HepG2 (cell line): ENCODE measurements around the gene NDUFB3. TPM values are rescaled to one million over a fixed set of nuclear protein-coding genes. Genes with fewer than 3 reads are reported as not detected.

Source experiments
- ATF2 ChIP-seq: sonication (generic); formaldehyde crosslinking; IDR thresholded peaks from 2 replicates; pipeline ENCODE4 v1.4.0; 2020; ENCODE audit warnings: missing genetic modification reagents
- ATF5 ChIP-seq: sonication (generic); formaldehyde crosslinking; IDR thresholded peaks from 2 replicates; pipeline ENCODE4 v1.4.0; 2020; ENCODE audit warnings: mild to moderate bottlenecking, low read depth, missing genetic modification reagents
- CEBPB ChIP-seq: IDR thresholded peaks from 2 replicates; pipeline ENCODE4 v1.6.1; 2011; ENCODE audit warnings: low read depth, low read length, improper control_type of control experiment, borderline replicate concordance
- FOSL2 ChIP-seq: sonication (generic); formaldehyde crosslinking; IDR thresholded peaks from 2 replicates; pipeline ENCODE4 v1.4.0; 2020; ENCODE audit warnings: missing genetic modification reagents
- KLF11 ChIP-seq: IDR thresholded peaks from 2 replicates; pipeline ENCODE4 v1.6.1; 2016; ENCODE audit warnings: missing compliant biosample characterization
- MAFK ChIP-seq, 2 experiments: IDR thresholded peaks in 1 of 2; conservative IDR thresholded peaks in 1 of 2; 2 replicates each; pipeline ENCODE4 v1.6.1; 2011; ENCODE audit warnings: improper control_type of control experiment in 2 of 2, low read length in 2 of 2
- MATR3 ChIP-seq: sonication (generic); formaldehyde crosslinking; IDR thresholded peaks from 2 replicates; pipeline ENCODE4 v1.4.0; 2020; ENCODE audit warnings: missing genetic modification reagents
- MBD4 ChIP-seq: IDR thresholded peaks from 2 replicates; pipeline ENCODE4 v1.6.1; 2012; ENCODE audit warnings: low read length, inconsistent platforms, borderline replicate concordance
- NFE2L1 ChIP-seq: sonication (generic); formaldehyde crosslinking; IDR thresholded peaks from 2 replicates; pipeline ENCODE4 v1.4.0; 2020; ENCODE audit warnings: missing genetic modification reagents, mild to moderate bottlenecking, borderline replicate concordance
- RFXAP ChIP-seq: sonication (generic); formaldehyde crosslinking; IDR thresholded peaks from 2 replicates; pipeline ENCODE4 v1.4.0; 2020; ENCODE audit warnings: missing genetic modification reagents, borderline replicate concordance
- SIN3A ChIP-seq: IDR thresholded peaks from 2 replicates; pipeline ENCODE4 v1.6.1; 2011; ENCODE audit warnings: low read depth, mild to moderate bottlenecking, control low read depth, low read length, borderline replicate concordance
- SMAD1 ChIP-seq: sonication (generic); formaldehyde crosslinking; IDR thresholded peaks from 2 replicates; pipeline ENCODE4 v1.4.0; 2020; ENCODE audit warnings: missing genetic modification reagents, low read depth, mild to moderate bottlenecking, borderline replicate concordance
- STAT5B ChIP-seq: sonication (generic); formaldehyde crosslinking; IDR thresholded peaks from 2 replicates; pipeline ENCODE4 v1.4.0; 2020; ENCODE audit warnings: missing genetic modification reagents
- TCF7 ChIP-seq: sonication (generic); IDR thresholded peaks from 2 replicates; pipeline ENCODE4 v1.6.1; 2016; ENCODE audit warnings: antibody characterized with exemption, low read depth
- TSC22D2 ChIP-seq: sonication (generic); formaldehyde crosslinking; IDR thresholded peaks from 2 replicates; pipeline ENCODE4 v1.5.1; 2020; ENCODE audit warnings: missing genetic modification reagents, mild to moderate bottlenecking, borderline replicate concordance
- ZBTB1 ChIP-seq: sonication (generic); formaldehyde crosslinking; IDR thresholded peaks from 2 replicates; pipeline ENCODE4 v1.4.0; 2020; ENCODE audit warnings: missing genetic modification reagents, borderline replicate concordance
- ZBTB3 ChIP-seq: sonication (generic); formaldehyde crosslinking; IDR thresholded peaks from 2 replicates; pipeline ENCODE4 v1.4.0; 2020; ENCODE audit warnings: low read depth, mild to moderate bottlenecking, moderate library complexity, missing genetic modification reagents, borderline replicate concordance
- ZC3H4 ChIP-seq: sonication (generic); formaldehyde crosslinking; IDR thresholded peaks from 2 replicates; pipeline ENCODE4 v1.4.0; 2020; ENCODE audit warnings: missing genetic modification reagents, borderline replicate concordance
- ZNF275 ChIP-seq: sonication (generic); formaldehyde crosslinking; IDR thresholded peaks from 2 replicates; pipeline ENCODE4 v1.8.0; 2022; ENCODE audit warnings: missing genetic modification reagents, mild to moderate bottlenecking, inconsistent platforms, borderline replicate concordance
- ZNF354B ChIP-seq: sonication (generic); formaldehyde crosslinking; IDR thresholded peaks from 2 replicates; pipeline ENCODE4 v1.8.0; 2022; ENCODE audit warnings: mild to moderate bottlenecking, missing genetic modification reagents
- ZNF543 ChIP-seq: sonication (generic); formaldehyde crosslinking; IDR thresholded peaks from 2 replicates; pipeline ENCODE4 v1.4.0; 2020; ENCODE audit warnings: mild to moderate bottlenecking, missing genetic modification reagents
- ZNF598 ChIP-seq: sonication (generic); formaldehyde crosslinking; IDR thresholded peaks from 2 replicates; pipeline ENCODE4 v1.5.1; 2020; ENCODE audit warnings: mild to moderate bottlenecking, missing genetic modification reagents, borderline replicate concordance
- ZSCAN31 ChIP-seq: sonication (generic); formaldehyde crosslinking; IDR thresholded peaks from 2 replicates; pipeline ENCODE4 v1.5.0; 2020; ENCODE audit warnings: low read depth, mild to moderate bottlenecking, missing genetic modification reagents
- polyA plus RNA-seq, 8 experiments: library from polyadenylated mRNA; depleted of rRNA in 3 of 8; stranded (reverse) in 7 of 8; unstranded in 1 of 8; fragments of >200 nt; fragmentation: Illumina TruSeq in 4 of 8; extraction: Trizol in 4 of 8; gene quantifications; 2 replicates each; pipeline versions ENCODE4 v1.2.1 to v1.2.3, GENCODE V29; 2011 to 2016; ENCODE audit warnings: low read depth in 4 of 8, missing spikeins in 1 of 8, mixed read lengths in 1 of 8; ENCODE audit not compliant: insufficient read depth in 1 of 8
- total RNA-seq, 5 experiments: library from RNA; depleted of rRNA; stranded (reverse); fragments of >200 nt; fragmentation: Illumina TruSeq; extraction: Trizol; gene quantifications; 2 replicates each; pipeline ENCODE4 v1.2.3, GENCODE V29; 2016; ENCODE audit warnings: low read depth in 1 of 5

The NDUFB3 gene
- total and polyA plus RNA-seq, 2 of the 13 experiments (the other 11 are each of a cell fraction or from before 2014, with no cell fraction given): 50.7 to 159 TPM

DNA sequence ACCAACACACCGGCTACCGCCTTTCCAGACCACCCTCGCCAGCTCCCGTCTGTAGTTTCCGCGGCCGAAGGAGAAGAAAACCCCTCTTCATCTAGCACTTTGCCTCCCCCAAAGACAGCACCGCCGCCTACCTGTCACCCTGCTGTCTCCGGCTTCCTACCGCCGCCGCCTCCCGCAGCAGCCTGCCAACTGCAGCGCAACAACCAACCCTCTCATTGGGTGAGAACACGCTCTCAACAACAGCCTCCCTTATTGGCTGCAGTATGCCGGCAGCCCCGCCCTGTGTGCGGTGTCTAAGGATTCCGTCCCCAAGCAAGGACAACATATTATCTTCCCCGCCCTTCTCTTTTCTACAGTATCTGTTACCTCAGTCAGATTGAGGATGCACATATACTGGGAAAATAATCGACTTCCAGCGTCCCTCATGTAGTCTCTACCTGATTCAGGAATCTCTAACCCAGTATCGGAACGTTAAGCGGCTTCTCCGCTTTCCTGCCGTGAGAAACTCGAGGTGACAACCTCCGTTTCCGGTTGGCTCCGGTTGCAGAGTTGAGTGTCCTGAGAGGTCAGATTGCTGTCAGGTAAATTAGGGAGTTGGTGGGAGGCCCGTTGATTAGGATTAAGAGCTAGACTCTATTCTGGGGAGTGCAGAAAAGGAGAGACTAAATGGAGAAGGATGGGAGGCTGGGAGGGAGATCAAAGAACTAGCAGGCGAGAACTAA is at the start of gene NDUFB3, which contains the start of gene HYCC2 (continued):
- TF ChIP-seq ZNF275 (CRISPR knock-in tag) (peak; percentile 61; the same call in 1 of the 2 replicates), ZNF354B (0 out of 2 replicates have a peak, but pooled peaks have one; percentile 20), TCF7 (0 out of 2 replicates have a peak, but pooled peaks have one; percentile 26), ATF2 (peak; percentile 88), ZSCAN31 (peak; percentile 80; the same call in 1 of the 2 replicates), ZNF598 (CRISPR knock-in tag) (peak; percentile 92), ZBTB3 (peak; percentile 84; the same call in 1 of the 2 replicates), SIN3A (peak; percentile 95), MBD4 (no peak), STAT5B (CRISPR knock-in tag) (0 out of 2 replicates have a peak, but pooled peaks have one; percentile 55), TSC22D2 (CRISPR knock-in tag) (peak; percentile 96; the same call in 1 of the 2 replicates), ZC3H4 (CRISPR knock-in tag) (no peak), SMAD1 (peak; percentile 89; the same call in 1 of the 2 replicates), KLF11 (CRISPR knock-in tag) (peak; percentile 95; the same call in 1 of the 2 replicates), ZNF543 (CRISPR knock-in tag) (peak; percentile 97), ATF5 (CRISPR knock-in tag) (peak; percentile 79; the same call in 1 of the 2 replicates), ZBTB1 (CRISPR knock-in tag) (no peak), FOSL2 (CRISPR knock-in tag) (peak; percentile 67), NFE2L1 (CRISPR knock-in tag) (peak; percentile 39; the same call in 1 of the 2 replicates), MAFK (conservative IDR thresholded peaks at IDR 0.05 in 1 of 2, IDR thresholded peaks at IDR 0.05 in 1 of 2; ENCODE audit: low read length in 2 of 2) (no peak), RFXAP (peak; percentile 89), CEBPB (no peak), MATR3 (CRISPR knock-in tag) (no peak)
